Measurements from ENCODE around the gene SBNO2. TPM values are rescaled to one million over a fixed set of nuclear protein-coding genes. Genes with fewer than 3 reads are reported as not detected.

The SBNO2 gene
- total RNA-seq, 1 experiment from 2014 or later: 97.8 TPM

GRCh38 chr19:1126984-1127760, 46.9 kb downstream of the SBNO2 start:
- intact Hi-C loops (cut with micrococcal nuclease; ENCODE audit: unreplicated experiment): no loop called here
- no peak overlapping the region for H3K4me3 Mint-ChIP-seq (ENCODE audit: low read depth, unreplicated experiment)
- no peaks in the 10 kb centered on the region for H3K9me3 Mint-ChIP-seq (ENCODE audit: low read depth, unreplicated experiment)
- H3K4me1 Mint-ChIP-seq (ENCODE audit: low read depth, unreplicated experiment): no peaks in the 10 kb centered on the region
- no peak for TF ChIP-seq CTCF (IDR thresholded peaks at IDR 0.05; ENCODE audit: unreplicated experiment)
- no TSS peak for BruUV-seq (replicated peaks)
- CTCF ChIA-PET: no interaction called here
- H3K27ac Mint-ChIP-seq (ENCODE audit: unreplicated experiment): no peak overlapping the region
- DNase-seq: no peak
- no peaks in the 10 kb centered on the region for H3K27me3 Mint-ChIP-seq (ENCODE audit: unreplicated experiment)
- peaks cover 64% of the 10 kb centered on the region for H3K36me3 Mint-ChIP-seq (ENCODE audit: insufficient read depth, unreplicated experiment)

DNA sequence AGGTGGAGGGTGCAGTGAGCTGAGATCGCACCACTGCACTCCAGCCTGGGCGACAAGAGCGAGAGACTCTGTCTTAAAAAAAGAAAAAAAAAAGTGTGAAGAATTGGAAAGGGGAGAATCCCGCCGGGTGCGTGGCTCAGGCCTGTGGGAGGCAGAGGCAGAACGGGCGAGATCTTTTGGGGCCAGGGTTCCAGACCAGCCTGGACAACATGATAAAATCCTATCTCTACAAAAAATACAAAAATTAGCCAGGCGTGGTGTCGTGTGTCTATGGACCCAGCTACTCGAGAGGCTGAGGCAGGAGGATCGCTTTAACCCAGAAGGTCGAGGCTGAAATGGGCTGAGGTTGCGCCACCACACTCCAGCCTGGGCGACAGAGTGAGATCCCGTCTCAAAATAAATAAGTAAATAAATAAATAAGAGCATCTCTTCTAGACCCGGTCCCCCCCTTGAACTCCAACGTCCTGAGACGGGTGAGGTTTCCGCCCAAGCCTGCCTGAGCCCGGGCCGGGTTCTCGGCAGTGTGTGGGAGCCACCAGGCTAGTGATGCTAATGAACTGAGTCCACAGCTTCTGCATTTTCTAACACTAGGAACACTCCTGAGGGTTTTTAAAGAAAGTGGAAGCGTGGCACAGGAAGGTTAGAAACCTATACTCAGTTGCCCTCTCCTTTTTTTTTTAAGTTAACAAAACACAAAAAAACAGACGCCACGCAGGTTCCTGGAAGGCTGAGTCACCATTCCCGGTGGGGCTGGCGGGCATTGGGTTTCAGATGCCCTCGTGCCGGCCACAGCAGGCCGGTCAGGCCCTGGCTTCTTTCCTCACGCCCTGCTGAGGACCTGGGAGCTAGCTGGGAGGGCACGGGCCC, 48.2 kb downstream of the SBNO2 start:
- Mint-ChIP-seq H3K27ac (ENCODE audit: unreplicated experiment) (no peak overlapping the region), H3K4me3 (ENCODE audit: low read depth, unreplicated experiment) (no peak overlapping the region), H3K36me3 (ENCODE audit: insufficient read depth, unreplicated experiment) (peaks cover 61% of the 10 kb centered on the region), H3K4me1 (ENCODE audit: low read depth, unreplicated experiment) (no peaks in the 10 kb centered on the region), H3K9me3 (ENCODE audit: low read depth, unreplicated experiment) (no peaks in the 10 kb centered on the region), H3K27me3 (ENCODE audit: unreplicated experiment) (no peaks in the 10 kb centered on the region)
- no peak for DNase-seq
- no TSS peak for BruUV-seq (replicated peaks)
- intact Hi-C loops (cut with micrococcal nuclease; ENCODE audit: unreplicated experiment): no loop called here
- CTCF ChIA-PET: no interaction called here
- TF ChIP-seq CTCF (IDR thresholded peaks at IDR 0.05; ENCODE audit: unreplicated experiment): no peak

GRCh38 chr19:1123885-1124677, 50.0 kb downstream of the SBNO2 start:
- no TSS peak for BruUV-seq (replicated peaks)
- Mint-ChIP-seq H3K4me3 (ENCODE audit: low read depth, unreplicated experiment) (no peak overlapping the region), H3K9me3 (ENCODE audit: low read depth, unreplicated experiment) (no peaks in the 10 kb centered on the region), H3K4me1 (ENCODE audit: low read depth, unreplicated experiment) (no peaks in the 10 kb centered on the region), H3K36me3 (ENCODE audit: insufficient read depth, unreplicated experiment) (peaks cover 63% of the 10 kb centered on the region), H3K27me3 (ENCODE audit: unreplicated experiment) (no peaks in the 10 kb centered on the region), H3K27ac (ENCODE audit: unreplicated experiment) (no peak overlapping the region)
- no peak for DNase-seq
- intact Hi-C loops (cut with micrococcal nuclease; ENCODE audit: unreplicated experiment): no loop called here
- CTCF ChIA-PET: interaction anchor here (0.6 to 0.8 kb wide), 2 partner anchors 57 to 1242 kb away, joined by 5 read pairs; no protein-coding TSS in a partner anchor
- no peak for TF ChIP-seq CTCF (IDR thresholded peaks at IDR 0.05; ENCODE audit: unreplicated experiment)

- Mint-ChIP-seq H3K36me3 (ENCODE audit: insufficient read depth, unreplicated experiment) (peaks cover 70% of the 10 kb centered on the region), H3K4me3 (ENCODE audit: low read depth, unreplicated experiment) (no peak overlapping the region), H3K27ac (ENCODE audit: unreplicated experiment) (no peak overlapping the region), H3K27me3 (ENCODE audit: unreplicated experiment) (no peaks in the 10 kb centered on the region), H3K4me1 (ENCODE audit: low read depth, unreplicated experiment) (no peaks in the 10 kb centered on the region), H3K9me3 (ENCODE audit: low read depth, unreplicated experiment) (no peaks in the 10 kb centered on the region)
- BruUV-seq (replicated peaks): no TSS peak
- intact Hi-C loops (cut with micrococcal nuclease; ENCODE audit: unreplicated experiment): no loop called here
- no peak for DNase-seq
- no peak for TF ChIP-seq CTCF (IDR thresholded peaks at IDR 0.05; ENCODE audit: unreplicated experiment)
- CTCF ChIA-PET: interaction anchor here (0.7 to 0.8 kb wide), 2 partner anchors 9 to 58 kb away, joined by 3 to 5 read pairs; no protein-coding TSS in a partner anchor
These were observed 50.7 kb downstream of the SBNO2 start for GRCh38 chr19:1123381-1123780.
